ENCODE measurements around the gene ARHGEF18. TPM values are rescaled to one million over a fixed set of nuclear protein-coding genes. Genes with fewer than 3 reads are reported as not detected.

The ARHGEF18 gene
- total RNA-seq, 4 donors from 2014 or later, result 32.0 to 162 (median 92.8) TPM

GRCh38 chr19:7391218-7391670 lies 42.5 kb downstream of the ARHGEF18 start:
- in situ Hi-C loops (cut with MboI; ENCODE audit: low pct_ligation_motif_present in 1 of 4, low pct_unique_long_range_greater_than_20kb in 1 of 4, low sequenced_read_pairs in 3 of 4) (no loop called here), intact Hi-C loops (cut with DNase I; ENCODE audit: low total_unique reads) (loop anchor here (10.0 kb wide), 1 partner anchor 144 kb away; the partner anchor contains the start of gene PNPLA6)
- Histone ChIP-seq H3K36me3 (no peaks in the 10 kb centered on the region), H3K9me3 (no peaks in the 10 kb centered on the region), H3K27me3 (no peaks in the 10 kb centered on the region), H3K4me1 (peaks cover 0 to 28% (median 22%) of the 10 kb centered on the region in 4 donors), H3K4me3 (no peak overlapping the region), H3K27ac (peak overlapping the region; percentile 65 to 72 (median 72))
- WGBS, 2 donors (ENCODE audit: low coverage in 1 of 2), result 43 to 46% methylated on average over 9 to 14 of the region's 14 CpGs
- TF ChIP-seq POLR2AphosphoS5 (IDR thresholded peaks at IDR 0.05) (peak in 2 of 3 donors; percentile 55 to 56), POLR2A (IDR thresholded peaks at IDR 0.05) (peak; percentile 19), CTCF (IDR thresholded peaks at IDR 0.05) (no peak), EP300 (IDR thresholded peaks at IDR 0.05; ENCODE audit: low read depth) (no peak)
- DNase-seq, result peak; percentile 61

GRCh38 chr19:7393459-7393858 lies 44.7 kb downstream of the ARHGEF18 start:
- 31% methylated on average over 2 of the region's 2 CpGs; no CpG with 5 or more reads in 1 of the 2 donors for WGBS, 2 donors (ENCODE audit: low coverage in 1 of 2)
- no peak for DNase-seq
- Histone ChIP-seq H3K4me1 (peaks cover 8 to 50% (median 38%) of the 10 kb centered on the region in 4 donors), H3K9me3 (no peaks in the 10 kb centered on the region), H3K36me3 (no peaks in the 10 kb centered on the region), H3K27me3 (no peaks in the 10 kb centered on the region), H3K27ac (no peak overlapping the region), H3K4me3 (no peak overlapping the region)
- TF ChIP-seq EP300 (IDR thresholded peaks at IDR 0.05; ENCODE audit: low read depth), result no peak
- TF ChIP-seq CTCF (IDR thresholded peaks at IDR 0.05), result no peak
- TF ChIP-seq POLR2A (IDR thresholded peaks at IDR 0.05), result no peak
- TF ChIP-seq POLR2AphosphoS5 (IDR thresholded peaks at IDR 0.05), result no peak
- in situ Hi-C loops (cut with MboI; ENCODE audit: low pct_ligation_motif_present in 1 of 4, low pct_unique_long_range_greater_than_20kb in 1 of 4, low sequenced_read_pairs in 3 of 4) (no loop called here), intact Hi-C loops (cut with DNase I; ENCODE audit: low total_unique reads) (loop anchor here (10.0 kb wide), 1 partner anchor 141 kb away; the partner anchor contains the start of gene PNPLA6)

- in situ Hi-C loops (cut with MboI; ENCODE audit: low pct_ligation_motif_present in 1 of 4, low pct_unique_long_range_greater_than_20kb in 1 of 4, low sequenced_read_pairs in 3 of 4), result no loop called here
- Histone ChIP-seq H3K36me3 (no peaks in the 10 kb centered on the region), H3K27me3 (no peaks in the 10 kb centered on the region), H3K9me3 (no peaks in the 10 kb centered on the region), H3K4me1 (peaks cover 11 to 56% (median 45%) of the 10 kb centered on the region in 4 donors), H3K4me3 (peak overlapping the region; percentile 87 to 99 (median 92)), H3K27ac (peak overlapping the region; percentile 80 to 92 (median 91))
- no peak for DNase-seq
- intact Hi-C loops (cut with DNase I; ENCODE audit: low total_unique reads), result loop anchor here (10.0 kb wide), 1 partner anchor 141 kb away; the partner anchor contains the start of gene PNPLA6
- no peak for TF ChIP-seq POLR2AphosphoS5 (IDR thresholded peaks at IDR 0.05)
- no peak for TF ChIP-seq EP300 (IDR thresholded peaks at IDR 0.05; ENCODE audit: low read depth)
- no peak for TF ChIP-seq CTCF (IDR thresholded peaks at IDR 0.05)
- no peak for TF ChIP-seq POLR2A (IDR thresholded peaks at IDR 0.05)
- 17% methylated on average over 13 of the region's 13 CpGs; no CpG with 5 or more reads in 1 of the 2 donors for WGBS, 2 donors (ENCODE audit: low coverage in 1 of 2)
Measured at GRCh38 chr19:7393939-7394730, 45.4 kb downstream of the ARHGEF18 start.

GRCh38 chr19:7394731-7395359 lies 46.1 kb downstream of the ARHGEF18 start:
- Histone ChIP-seq H3K27me3 (no peaks in the 10 kb centered on the region), H3K27ac (peak overlapping the region; percentile 80 to 92 (median 91)), H3K4me1 (peaks cover 14 to 61% (median 49%) of the 10 kb centered on the region in 4 donors), H3K9me3 (no peaks in the 10 kb centered on the region), H3K4me3 (peak overlapping the region; percentile 87 to 99 (median 92)), H3K36me3 (no peaks in the 10 kb centered on the region)
- TF ChIP-seq POLR2A (IDR thresholded peaks at IDR 0.05) (peak; percentile 91), EP300 (IDR thresholded peaks at IDR 0.05; ENCODE audit: low read depth) (no peak), CTCF (IDR thresholded peaks at IDR 0.05) (peak in 1 of 5 experiments; percentile 16), POLR2AphosphoS5 (IDR thresholded peaks at IDR 0.05) (peak; percentile 86 to 95 (median 94))
- in situ Hi-C loops (cut with MboI; ENCODE audit: low pct_ligation_motif_present in 1 of 4, low pct_unique_long_range_greater_than_20kb in 1 of 4, low sequenced_read_pairs in 3 of 4) (no loop called here), intact Hi-C loops (cut with DNase I; ENCODE audit: low total_unique reads) (loop anchor here (10.0 kb wide), 1 partner anchor 140 kb away; the partner anchor contains the start of gene PNPLA6)
- 1% methylated on average over 33 of the region's 61 CpGs; no CpG with 5 or more reads in 1 of the 2 donors for WGBS, 2 donors (ENCODE audit: low coverage in 1 of 2)
- DNase-seq, result peak; percentile 95

All from transverse colon (tissue), 4 donors.